NCI-H69 (cell line): ENCODE data around the gene COG8.
A peak's percentile ranks its signal among the peaks of the same experiment; 100 is the strongest.
"Not testable (repeated sequence)": the region's sequence is repeated elsewhere in the genome, so short reads cannot be mapped to it uniquely, and the experiment has no call there.

Experiments
- DNase-seq: peaks from one replicate; lab custom pipeline; 2025; lab: John Stamatoyannopoulos, UW

The COG8 gene

DNA sequence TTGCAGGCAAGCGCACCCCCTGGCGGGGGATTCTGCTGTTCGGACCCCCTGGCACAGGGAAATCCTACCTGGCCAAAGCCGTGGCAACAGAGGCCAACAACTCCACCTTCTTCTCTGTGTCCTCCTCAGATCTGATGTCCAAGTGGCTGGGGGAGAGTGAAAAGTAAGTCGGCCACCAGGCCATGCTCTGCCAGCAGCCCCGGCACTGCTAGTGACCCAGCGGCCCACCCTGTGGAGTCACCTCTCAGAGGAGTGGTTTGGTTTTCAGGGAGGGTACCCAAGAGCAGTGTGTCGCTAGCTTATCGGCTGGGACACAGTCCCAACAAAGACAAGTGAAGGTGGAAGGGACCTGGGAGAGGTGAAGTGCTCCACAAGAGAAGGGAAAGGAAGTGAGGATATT is 20.0 kb downstream of the COG8 start:
- DNase-seq = no peak

DNA sequence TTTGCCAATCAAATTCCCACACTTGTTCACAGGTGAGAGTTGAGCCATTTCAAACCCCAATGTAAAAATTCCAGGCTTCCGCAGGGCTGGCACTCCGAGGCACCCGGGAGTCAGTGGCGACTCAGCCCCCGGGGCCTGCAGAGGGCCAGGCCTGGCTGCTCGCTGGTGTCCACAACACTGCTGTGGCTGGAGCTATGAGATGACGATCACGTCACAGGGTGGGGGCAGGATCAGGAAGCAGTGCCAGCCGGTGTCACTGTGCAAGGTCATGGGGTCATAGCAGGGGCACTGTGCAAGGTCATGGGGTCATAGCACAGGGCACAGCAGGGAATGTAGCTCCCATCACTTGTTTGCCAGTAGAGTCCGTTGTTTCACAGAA is 20.5 kb downstream of the COG8 start:
- no peak for DNase-seq

DNA sequence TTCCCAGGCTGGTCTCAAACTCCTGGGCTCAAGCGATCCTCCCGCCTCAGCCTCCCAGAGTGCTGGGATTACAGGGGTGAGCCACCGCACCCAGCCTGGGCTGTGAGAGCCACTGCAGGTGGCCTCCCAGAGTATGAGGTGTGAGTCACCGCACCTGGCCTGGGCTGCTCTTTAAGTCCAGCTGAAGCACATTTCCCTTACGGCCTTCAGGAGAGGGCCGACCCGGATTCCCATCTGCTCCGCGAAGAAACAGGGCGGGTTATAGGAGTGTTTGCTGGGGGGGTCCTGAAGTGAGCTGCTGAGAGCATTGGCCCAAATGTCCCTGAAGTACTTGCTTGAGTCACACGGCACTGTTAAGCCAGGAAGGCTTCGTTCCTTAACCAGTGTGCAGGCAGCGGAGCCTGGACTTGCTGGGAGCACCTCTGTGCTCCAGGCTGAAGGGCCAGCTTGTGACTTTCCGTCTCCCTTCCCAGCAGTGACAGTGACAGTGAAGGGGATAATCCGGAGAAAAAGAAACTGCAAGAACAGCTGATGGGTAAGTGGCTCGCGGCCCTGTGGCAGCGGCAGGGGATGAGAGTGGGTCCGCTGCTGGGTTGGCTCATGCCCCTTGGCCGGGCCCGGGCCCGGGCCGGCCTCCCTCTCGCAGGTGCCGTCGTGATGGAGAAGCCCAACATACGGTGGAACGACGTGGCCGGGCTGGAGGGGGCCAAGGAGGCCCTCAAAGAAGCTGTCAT is 21.0 kb downstream of the COG8 start:
- no peak for DNase-seq

DNA sequence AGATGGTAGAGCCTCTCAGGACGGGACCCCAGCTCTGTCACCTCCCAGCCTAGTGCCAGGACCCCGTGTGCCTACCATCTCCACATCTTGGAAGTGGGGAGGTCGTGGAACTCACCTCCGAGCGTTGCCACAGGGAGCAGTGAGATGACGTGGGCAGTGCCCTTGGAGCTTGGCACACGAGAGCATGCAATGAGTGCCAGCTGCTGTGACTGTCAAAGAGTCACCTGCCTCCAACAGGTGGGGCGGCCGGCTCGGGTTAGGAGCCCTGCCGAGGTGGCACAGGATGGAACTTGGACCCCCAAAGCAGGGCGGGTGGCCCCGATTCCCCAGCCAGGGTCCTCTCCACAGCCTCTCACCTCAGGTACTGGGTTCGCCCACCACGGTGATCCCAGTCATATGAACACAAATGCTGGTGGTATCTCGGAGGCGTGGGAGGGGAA is 22.7 kb downstream of the COG8 start:
- no peak for DNase-seq

DNA sequence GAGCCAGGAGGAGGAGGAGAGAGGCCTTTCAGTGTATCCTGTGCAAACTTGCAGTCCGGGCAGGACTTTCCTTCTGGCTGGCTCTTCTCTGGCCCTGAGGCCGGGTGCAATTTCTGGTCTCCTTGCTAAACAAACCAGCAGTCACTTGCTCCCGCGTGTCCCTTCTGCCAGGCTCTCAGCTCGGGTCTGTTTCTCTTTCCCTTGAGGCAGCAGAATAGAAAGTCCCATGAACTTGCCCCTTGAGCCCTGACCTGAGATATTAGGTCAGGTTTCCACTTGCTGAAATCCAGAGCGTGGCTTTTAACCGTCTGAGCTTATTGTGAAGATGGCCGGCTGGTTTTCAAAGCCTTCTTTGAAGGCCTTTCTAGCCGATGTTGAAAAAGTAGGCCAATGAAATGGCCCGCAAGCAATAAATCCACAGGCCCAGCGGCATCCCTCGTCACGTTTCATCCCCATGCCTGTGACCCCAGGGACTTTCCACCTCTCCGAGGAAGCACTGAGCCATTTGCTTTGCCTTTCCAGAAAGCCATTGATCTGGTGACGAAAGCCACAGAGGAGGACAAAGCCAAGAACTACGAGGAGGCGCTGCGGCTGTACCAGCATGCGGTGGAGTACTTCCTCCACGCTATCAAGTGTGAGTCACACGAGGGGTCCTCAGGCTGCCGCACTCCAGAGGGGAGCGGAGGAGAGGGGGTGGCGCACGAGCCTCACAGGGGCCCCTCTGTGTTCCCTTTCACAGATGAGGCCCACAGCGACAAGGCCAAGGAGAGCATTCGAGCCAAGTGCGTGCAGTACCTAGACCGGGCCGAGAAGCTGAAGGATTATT is 23.7 kb downstream of the COG8 start:
- DNase-seq = no peak

DNA sequence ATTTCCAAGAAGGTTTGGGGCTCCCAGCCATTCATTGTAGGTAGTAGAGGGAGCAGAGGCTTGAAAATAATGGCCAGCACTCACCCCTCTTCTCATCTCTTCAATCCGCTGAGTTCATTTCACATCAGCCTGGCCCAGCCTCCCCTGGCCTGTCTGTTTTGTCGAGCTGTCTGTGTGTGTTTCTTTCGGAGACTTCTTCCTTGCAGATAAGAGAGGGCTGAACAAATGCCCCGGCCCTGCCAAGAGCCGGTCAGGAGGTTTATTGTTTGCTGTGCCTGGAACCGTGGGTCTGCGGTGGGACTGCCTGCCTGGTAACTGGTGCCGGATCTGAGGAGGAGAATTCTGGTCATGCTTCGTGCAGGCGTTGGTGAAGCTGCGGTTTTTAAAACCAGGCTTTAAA is 24.8 kb downstream of the COG8 start:
- DNase-seq = no peak

DNA sequence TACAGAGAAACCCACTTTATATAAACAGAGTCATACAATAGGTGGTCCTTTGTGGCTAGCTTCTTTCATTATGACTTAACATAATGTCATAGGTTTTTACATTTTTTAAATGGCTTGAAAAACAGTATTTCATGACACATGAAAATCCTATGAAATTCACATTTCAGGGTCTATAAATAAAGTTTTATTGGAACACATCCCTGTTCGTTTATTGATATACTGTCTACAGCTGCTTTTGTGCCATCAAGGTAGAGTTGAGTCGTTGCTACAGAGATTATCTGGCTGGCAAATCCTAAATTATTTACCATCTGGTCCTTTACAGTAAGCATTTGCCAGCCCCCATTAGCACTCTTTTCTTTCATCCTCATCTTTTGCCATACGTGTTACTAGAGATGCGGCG is 25.9 kb downstream of the COG8 start:
- no peak for DNase-seq

DNA sequence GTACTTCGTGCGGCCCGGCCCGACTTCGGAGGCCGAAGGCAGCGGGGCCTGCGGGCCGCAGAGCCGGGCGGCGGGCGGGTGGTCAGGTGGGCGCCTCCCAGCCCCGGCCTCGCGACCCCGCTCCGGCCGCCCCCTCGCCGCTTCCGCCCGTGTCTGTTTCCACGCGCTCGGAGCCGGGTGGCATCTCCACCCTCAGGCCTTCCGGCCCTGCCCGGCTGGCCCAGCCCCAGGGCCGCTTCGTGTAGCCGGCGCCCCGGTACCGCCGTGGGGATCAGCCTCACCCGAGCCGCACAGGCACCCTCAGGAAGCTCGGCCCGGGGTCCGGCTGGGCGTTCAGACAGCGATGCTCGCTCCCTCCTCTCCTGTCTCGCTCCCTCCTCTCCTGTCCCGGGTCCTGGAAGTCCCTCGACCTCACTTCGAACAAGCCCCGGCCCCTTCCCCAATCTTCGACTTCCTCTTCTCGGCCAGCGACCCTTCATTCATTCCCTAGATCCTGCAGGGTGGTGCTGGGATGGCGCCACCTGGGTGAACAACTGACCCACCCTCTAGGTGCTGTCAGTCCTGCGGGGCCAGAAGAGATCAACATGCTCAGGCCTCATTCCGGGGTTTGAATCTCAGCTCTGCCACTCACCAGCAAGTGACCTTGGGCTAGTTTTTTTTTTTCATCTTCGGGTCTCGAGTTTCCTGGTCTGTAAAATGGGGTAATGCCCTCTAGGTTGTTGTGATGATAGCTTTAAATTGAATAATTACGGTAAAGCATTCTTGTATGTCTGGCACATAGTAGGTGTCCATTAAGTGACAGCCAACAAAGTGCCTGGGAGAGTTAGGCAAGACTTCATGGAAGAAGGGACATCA is 27.6 kb downstream of the COG8 start:
- DNase-seq = peak; percentile 34

DNA sequence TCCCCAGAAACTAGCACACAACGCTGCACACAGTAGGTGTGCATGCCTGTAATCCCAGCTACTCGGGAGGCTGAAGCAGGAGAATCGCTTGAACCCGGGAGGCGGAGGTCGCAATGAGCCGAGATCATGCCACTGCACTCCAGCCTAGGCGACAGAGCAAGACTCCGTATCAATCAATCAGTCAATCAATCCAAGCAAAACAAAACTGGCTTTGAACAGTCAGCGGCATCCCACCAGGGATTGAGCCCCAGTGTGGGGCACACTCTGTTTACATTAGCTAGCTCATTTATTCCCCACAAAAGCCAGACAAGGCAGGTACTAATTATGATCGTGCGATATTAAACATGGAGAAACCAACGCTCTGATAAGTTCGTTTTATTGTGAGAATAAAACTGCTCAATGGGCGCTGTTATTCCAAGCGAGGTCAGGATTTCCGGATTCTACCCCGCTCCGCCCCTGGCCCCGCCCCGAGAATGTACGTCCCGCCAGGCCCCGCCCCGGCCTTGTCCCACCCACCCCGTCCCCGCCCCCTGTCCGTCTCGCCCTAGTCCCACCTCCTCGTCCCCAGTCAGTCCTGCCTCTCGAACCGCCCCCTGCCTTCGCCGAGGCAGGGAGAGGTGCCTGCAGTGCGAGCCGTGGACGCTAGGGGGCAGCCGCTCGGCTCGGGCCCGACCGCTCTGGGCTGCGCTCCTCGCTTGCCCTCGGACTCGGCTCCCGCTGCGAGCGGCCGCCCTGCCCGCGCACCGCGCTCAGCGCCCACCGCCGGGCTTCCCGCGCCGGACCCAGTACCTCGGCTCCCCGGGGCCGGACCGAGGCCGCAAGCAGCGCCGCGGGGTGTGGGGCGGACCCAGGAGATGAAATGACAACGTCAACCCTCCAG is 28.5 kb downstream of the COG8 start, which contains the start of gene VPS4A:
Gene VPS4A, plus strand, starts transcription at position 698 of the 880 bp plus-strand sequence. Its CDS starts 162 bp downstream, at position 860.
- DNase-seq = peak; percentile 93

DNA sequence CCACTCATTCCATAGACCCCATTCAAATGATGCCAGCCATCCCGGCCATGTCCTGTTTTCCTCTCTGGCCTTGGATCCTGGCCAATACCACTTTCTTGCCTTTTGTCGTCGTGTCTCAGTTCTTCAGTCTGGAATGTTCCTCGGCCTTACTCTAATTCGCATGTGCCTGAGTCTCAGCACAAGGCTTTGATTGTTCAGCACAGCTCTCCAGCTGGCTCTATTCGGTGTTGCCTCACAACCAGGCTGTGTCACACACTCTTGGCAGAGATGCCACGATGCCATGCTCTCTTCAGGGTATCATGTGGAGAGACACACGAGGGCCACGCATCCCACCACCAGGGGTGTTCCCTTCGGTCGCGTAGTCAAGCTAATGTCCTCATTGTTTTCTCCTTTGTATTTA is 30.0 kb downstream of the COG8 start:
- no peak for DNase-seq

DNA sequence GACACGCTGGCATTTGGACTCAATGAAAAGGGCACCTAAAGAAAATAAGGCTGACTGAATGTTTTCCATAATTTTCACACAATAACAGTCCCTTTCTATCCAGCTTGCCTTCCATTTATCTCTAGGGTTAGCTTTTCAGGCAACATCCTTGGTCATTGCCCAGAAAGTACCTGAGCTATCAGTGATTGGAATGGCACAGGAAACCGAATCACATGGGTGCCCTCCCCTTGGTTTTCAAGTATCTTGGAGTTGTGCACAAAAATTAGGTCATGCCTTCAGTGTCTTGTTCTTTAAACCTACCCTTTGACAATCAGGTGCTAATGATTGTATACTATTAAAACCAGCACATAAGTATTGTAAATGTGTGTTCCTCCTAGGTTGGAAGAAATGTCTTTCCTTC is 31.5 kb downstream of the COG8 start:
- no peak for DNase-seq

DNA sequence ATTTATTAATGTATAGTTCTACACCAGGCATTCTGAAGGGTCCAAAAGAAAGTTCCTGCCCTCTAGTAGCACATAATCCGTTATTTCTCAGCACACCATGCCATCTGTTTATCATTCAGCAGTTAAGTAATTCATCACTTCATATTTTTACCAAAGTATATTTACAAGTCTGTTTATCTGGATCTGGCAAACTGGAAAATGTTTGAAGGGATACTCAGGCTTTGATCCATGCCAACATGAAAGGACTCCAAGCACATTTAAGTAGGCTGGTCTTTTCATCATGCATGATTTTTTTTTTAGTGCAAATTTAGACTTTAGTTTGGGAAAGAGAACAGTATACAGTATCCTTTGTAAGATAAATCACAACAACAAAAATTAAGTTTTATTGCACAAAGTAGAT is 32.3 kb downstream of the COG8 start:
- no peak for DNase-seq

DNA sequence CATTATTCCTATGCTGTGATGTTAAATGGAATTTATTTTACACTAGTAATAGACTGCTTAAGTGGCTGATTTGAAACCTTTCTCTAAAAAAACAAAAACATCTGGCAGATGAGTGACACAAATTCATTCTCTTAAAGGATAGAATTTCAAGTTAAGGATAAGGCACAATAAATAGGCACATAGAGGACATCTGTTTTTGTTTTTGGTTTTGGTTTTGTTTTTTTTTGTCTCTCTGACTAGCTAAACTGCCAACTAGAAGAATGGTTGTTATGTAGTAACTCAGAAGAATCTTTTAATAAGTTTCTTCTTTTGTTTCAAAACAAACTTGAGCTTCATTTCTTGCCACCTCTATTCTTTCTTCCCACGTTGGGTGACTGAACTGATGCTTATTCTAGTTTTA is 33.3 kb downstream of the COG8 start:
- DNase-seq = no peak

DNA sequence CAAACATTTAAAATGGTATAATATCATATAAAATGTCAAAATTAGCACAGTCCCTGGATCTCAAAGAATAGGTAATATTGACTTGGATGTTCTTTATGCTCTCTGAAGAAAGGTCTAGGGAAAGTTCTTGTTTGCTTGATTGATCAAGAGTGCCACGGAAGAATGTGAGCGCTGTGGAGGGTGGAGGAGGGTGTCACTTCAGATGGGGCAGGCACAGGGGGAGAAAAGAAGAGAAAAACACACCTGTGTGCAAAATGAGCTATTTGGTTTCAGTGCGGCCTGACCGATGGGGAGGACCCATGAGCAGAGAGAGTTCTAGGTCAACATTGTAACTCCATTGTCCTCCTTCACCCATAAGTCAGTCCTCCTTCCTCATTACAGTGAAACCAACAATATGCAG is 37.1 kb downstream of the COG8 start:
- no peak for DNase-seq

DNA sequence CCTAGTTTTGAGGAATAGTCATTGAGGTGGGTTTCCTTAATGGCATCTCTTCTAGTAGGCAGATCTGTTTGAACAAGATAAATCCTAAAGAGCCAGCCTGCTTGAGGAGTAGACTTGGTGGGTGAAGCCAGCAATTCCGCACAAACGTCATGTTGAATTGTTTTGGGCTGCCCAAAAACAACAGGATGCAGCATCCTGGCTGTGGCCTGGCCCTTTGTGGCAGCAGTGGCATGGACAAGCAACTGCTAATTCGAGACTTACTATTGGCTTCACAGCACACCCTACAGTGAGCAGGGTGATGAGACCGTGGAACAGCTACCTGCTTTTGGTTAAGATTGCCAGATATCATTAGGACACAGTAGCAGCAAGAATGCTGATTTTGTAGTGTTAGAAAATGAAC is 37.5 kb downstream of the COG8 start:
- no peak for DNase-seq

DNA sequence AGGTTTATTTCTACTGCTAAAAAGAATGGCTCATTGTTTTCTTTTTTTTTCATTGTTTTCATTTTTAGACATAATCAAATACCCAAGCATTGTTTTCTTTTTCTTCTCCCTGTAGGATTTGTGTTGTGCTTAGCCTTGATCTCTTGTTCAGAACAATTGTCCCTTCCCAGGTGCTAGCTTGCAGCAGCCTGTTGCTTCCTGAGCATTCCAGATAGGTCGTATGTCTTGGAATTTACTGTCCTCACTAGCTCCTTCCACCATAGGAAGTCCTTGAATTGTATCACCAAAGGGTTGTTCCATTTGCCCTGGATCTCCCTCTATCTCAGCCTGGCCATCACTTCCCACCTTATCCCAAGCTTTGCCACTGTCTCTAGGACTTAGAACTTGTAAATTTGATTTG is 38.2 kb downstream of the COG8 start:
- no peak for DNase-seq

DNA sequence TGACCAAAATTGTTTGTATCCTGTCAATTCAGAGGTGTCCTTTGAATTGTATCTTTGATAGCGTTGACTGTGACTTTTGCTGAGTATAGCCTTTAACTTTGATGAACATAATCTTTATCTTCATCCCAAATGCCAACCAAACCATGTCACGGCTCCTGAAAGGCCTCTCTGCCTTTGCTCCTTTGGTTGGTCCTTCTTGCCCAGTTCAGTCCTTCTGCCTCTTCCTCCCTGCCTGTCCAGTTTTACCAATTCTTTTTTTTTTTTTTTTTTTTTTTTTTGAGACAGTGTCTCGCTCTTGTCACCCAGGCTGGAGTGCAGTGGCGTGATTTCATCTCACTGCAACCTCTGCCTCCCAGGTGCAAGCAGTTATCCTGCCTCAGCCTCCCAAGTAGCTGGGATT is 41.1 kb downstream of the COG8 start:
- no peak for DNase-seq

DNA sequence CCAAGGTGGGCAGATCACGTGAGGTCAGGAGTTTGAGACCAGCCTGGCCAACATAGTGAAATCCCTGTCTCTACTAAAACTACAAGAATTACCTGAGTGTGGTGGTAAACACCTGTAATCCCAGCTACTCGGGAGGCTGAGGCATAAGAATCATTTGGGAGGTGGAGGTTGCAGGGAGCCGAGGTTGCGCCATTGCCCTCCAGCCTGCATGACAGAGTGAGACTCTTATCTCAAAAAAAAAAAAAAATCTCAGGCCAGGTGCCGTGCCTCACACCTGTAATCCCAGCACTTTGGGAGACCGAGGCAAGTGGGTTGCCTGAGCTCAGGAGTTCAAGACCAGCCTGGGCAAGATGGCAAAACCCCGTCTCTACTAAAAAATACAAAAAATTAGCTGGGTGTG is 42.6 kb downstream of the COG8 start:
- not testable (repeated sequence) for DNase-seq

DNA sequence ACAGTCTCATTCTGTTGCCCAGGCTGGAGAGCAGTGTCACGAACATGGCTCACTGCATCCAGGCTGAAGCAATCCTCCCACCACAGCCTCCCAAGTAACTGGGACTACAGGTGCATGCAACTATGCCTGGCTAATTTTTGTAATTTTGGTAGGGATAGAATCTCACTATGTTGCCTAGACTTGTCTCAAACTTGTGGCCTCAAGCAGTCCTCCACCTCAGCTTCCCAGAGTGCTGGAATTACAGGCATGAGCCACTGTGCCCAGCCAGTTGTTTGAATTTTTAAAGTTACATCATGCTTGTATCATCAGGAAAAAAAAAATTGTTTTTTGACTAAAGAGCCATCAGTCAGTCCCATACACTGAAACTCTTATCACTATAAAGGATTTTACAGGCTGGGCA is 45.3 kb downstream of the COG8 start:
- no peak for DNase-seq

DNA sequence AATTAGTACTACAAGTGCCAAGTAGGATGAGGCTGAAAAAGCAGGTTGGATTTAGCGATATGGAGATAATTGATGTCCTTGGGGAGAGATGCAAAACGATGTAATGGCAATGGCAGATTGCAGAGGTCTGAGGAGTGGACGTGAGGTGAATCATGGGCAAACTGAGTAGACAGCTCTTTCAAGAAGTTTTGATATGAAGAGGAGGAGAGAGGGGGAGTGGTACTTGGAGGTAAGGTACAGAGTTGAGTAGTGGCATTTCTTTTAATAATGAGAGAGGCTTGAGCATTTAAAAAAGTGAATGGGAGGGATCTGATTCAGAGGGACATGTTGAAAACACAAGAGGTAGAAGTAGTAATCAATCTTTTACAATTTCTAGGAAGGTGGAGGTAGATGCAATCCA is 46.0 kb downstream of the COG8 start:
- no peak for DNase-seq

DNA sequence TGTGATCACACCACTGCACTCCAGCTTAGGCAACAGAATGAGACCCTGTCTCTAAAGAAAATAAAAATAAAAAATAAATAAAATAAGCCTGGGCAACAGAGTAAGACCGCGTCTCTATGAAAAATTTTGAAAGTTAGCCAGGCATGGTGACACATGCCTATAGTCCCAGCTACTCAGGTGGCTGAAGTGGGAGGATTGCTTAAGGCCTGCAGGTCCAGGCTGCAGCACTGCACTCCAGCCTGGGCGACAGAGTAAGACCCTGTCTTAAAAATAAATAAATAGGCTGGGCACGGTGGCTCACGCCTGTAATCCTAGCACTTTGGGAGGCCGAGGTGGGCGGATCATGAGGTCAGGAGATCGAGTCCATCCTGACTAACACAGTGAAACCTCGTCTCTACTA is 47.7 kb downstream of the COG8 start:
- not testable (repeated sequence) for DNase-seq
